H9 (cell line): Measurements from ENCODE around the gene RILP. TPM values are rescaled to one million over a fixed set of nuclear protein-coding genes. Genes with fewer than 3 reads are reported as not detected.
"Not testable (repeated sequence)": the region's sequence is repeated elsewhere in the genome, so short reads cannot be mapped to it uniquely, and the experiment has no call there.

Experiments used
- DNase-seq: peaks from one replicate; pipeline ENCODE4 v3.0.0-alpha.2; 2017
- H2AFZ ChIP-seq: one replicate; pipeline ENCODE4 v1.6.1; 2013; ENCODE audit warnings: mild to moderate bottlenecking, low read length, control low read depth, moderate library complexity
- H2AK5ac ChIP-seq: 2 replicates; pipeline ENCODE4 v1.6.1; 2013; ENCODE audit warnings: low read length, control low read depth, mixed read lengths; ENCODE audit not compliant: insufficient read length
- H2BK120ac ChIP-seq: one replicate; pipeline ENCODE4 v1.6.1; 2013; ENCODE audit warnings: low read depth, mild to moderate bottlenecking, low read length, control low read depth, inconsistent platforms; ENCODE audit not compliant: poor library complexity, severe bottlenecking
- H2BK12ac ChIP-seq: 2 replicates; pipeline ENCODE4 v1.6.1; 2013; ENCODE audit warnings: low read length, control low read depth, mixed read lengths, low read depth; ENCODE audit not compliant: insufficient read length
- H2BK15ac ChIP-seq: 2 replicates; pipeline ENCODE4 v1.6.1; 2013; ENCODE audit warnings: low read depth, low read length, control low read depth
- H2BK20ac ChIP-seq: one replicate; pipeline ENCODE4 v1.6.1; 2013; ENCODE audit warnings: low read depth, mild to moderate bottlenecking, low read length, control low read depth, inconsistent platforms; ENCODE audit not compliant: poor library complexity, severe bottlenecking
- H2BK5ac ChIP-seq: 2 replicates; pipeline ENCODE4 v1.6.1; 2013; ENCODE audit warnings: low read length, control low read depth, mixed read lengths; ENCODE audit not compliant: insufficient read length
- H3K14ac ChIP-seq: 2 replicates; pipeline ENCODE4 v1.6.1; 2013; ENCODE audit warnings: low read length, control low read depth; ENCODE audit not compliant: insufficient read depth
- H3K18ac ChIP-seq: 2 replicates; pipeline ENCODE4 v1.6.1; 2013; ENCODE audit warnings: low read depth, mild to moderate bottlenecking, mixed read lengths, low read length, control low read depth; ENCODE audit not compliant: insufficient read length
- H3K23ac ChIP-seq: 2 replicates; pipeline ENCODE4 v1.6.1; 2013; ENCODE audit warnings: low read length, control low read depth, mixed read lengths, low read depth; ENCODE audit not compliant: insufficient read length
- H3K23me2 ChIP-seq: 2 replicates; pipeline ENCODE4 v1.6.1; 2013; ENCODE audit warnings: low read depth, mild to moderate bottlenecking, mixed read lengths, low read length, control low read depth; ENCODE audit not compliant: insufficient read length, poor library complexity, severe bottlenecking
- H3K27ac ChIP-seq: 2 replicates; pipeline ENCODE4 v1.5.1; 2013; ENCODE audit warnings: low read length, control low read depth, mixed read lengths, low read depth; ENCODE audit not compliant: insufficient read length
- H3K27me3 ChIP-seq: 2 replicates; pipeline ENCODE4 v1.6.1; 2013; ENCODE audit warnings: low read length, control low read depth, inconsistent platforms; ENCODE audit not compliant: insufficient read depth
- H3K4ac ChIP-seq: 2 replicates; pipeline ENCODE4 v1.6.1; 2013; ENCODE audit warnings: low read depth, mild to moderate bottlenecking, control low read depth, inconsistent platforms, low read length, moderate library complexity
- H3K4me1 ChIP-seq: 2 replicates; pipeline ENCODE4 v1.6.1; 2013; ENCODE audit warnings: low read length, control low read depth, inconsistent platforms; ENCODE audit not compliant: insufficient read depth
- H3K4me2 ChIP-seq: 2 replicates; pipeline ENCODE4 v1.6.1; 2013; ENCODE audit warnings: low read length, control low read depth, mixed read lengths; ENCODE audit not compliant: insufficient read length, insufficient read depth
- H3K56ac ChIP-seq: 2 replicates; pipeline ENCODE4 v1.6.1; 2013; ENCODE audit warnings: low read depth, mild to moderate bottlenecking, mixed read lengths, low read length, control low read depth; ENCODE audit not compliant: insufficient read length
- H3K79me1 ChIP-seq: 2 replicates; pipeline ENCODE4 v1.6.1; 2013; ENCODE audit warnings: low read depth, mild to moderate bottlenecking, moderate library complexity, low read length, control low read depth, inconsistent platforms; ENCODE audit not compliant: insufficient read depth, poor library complexity, severe bottlenecking
- H3K79me2 ChIP-seq: 2 replicates; pipeline ENCODE4 v1.6.1; 2013; ENCODE audit warnings: low read length, control low read depth, inconsistent platforms; ENCODE audit not compliant: insufficient read depth
- H3K9ac ChIP-seq: 2 replicates; pipeline ENCODE4 v1.6.1; 2013; ENCODE audit warnings: low read length, control low read depth, mixed read lengths; ENCODE audit not compliant: insufficient read length; ENCODE audit errors: extremely low read depth
- H3K9me3 ChIP-seq: one replicate; pipeline ENCODE4 v1.6.1; 2013; ENCODE audit warnings: low read depth, low read length, inconsistent platforms; ENCODE audit not compliant: control insufficient read depth
- H3T11ph ChIP-seq: one replicate; pipeline ENCODE4 v1.6.1; 2013; ENCODE audit warnings: mild to moderate bottlenecking, low read length, control low read depth, inconsistent platforms
- H4K20me1 ChIP-seq: one replicate; pipeline ENCODE4 v1.6.1; 2013; ENCODE audit not compliant: control insufficient read depth, insufficient read length, insufficient read depth
- H4K5ac ChIP-seq: 2 replicates; pipeline ENCODE4 v1.6.1; 2013; ENCODE audit warnings: low read depth, mild to moderate bottlenecking, mixed read lengths, low read length, control low read depth; ENCODE audit not compliant: insufficient read length
- H4K8ac ChIP-seq: replicated peaks from 2 replicates; pipeline ENCODE4 v1.6.1; 2013; ENCODE audit warnings: low read length, control low read depth, mixed read lengths, low read depth; ENCODE audit not compliant: insufficient read length
- H4K91ac ChIP-seq: 2 replicates; pipeline ENCODE4 v1.6.1; 2013; ENCODE audit warnings: low read depth, mild to moderate bottlenecking, moderate library complexity, mixed read lengths, low read length, control low read depth; ENCODE audit not compliant: insufficient read length
- H3K27ac Mint-ChIP-seq, 3 experiments: 2 replicates in 2 of 3; 3 replicates in 1 of 3; pipeline ENCODE4 v1.8.0; 2020 to 2021; ENCODE audit warnings: mixed read lengths in 3 of 3, mild to moderate bottlenecking in 1 of 3, moderate library complexity in 1 of 3
- H3K27me3 Mint-ChIP-seq: 2 replicates; pipeline ENCODE4 v1.8.0; 2021; ENCODE audit warnings: low read depth, mild to moderate bottlenecking, moderate library complexity, mixed read lengths
- H3K36me3 Mint-ChIP-seq, 3 experiments: 2 replicates in 2 of 3; 3 replicates in 1 of 3; pipeline ENCODE4 v1.8.0; 2020 to 2021; ENCODE audit warnings: low read depth in 3 of 3, mixed read lengths in 3 of 3; ENCODE audit not compliant: insufficient read depth in 1 of 3
- H3K4me1 Mint-ChIP-seq, 2 experiments: 2 replicates each; pipeline ENCODE4 v1.8.0; 2020; ENCODE audit warnings: mixed read lengths in 2 of 2
- H3K4me3 Mint-ChIP-seq, 2 experiments: 2 replicates in 1 of 2; 3 replicates in 1 of 2; pipeline ENCODE4 v1.8.0; 2020 to 2021; ENCODE audit warnings: mild to moderate bottlenecking in 2 of 2, mixed read lengths in 2 of 2, moderate library complexity in 1 of 2
- H3K9me3 Mint-ChIP-seq, 2 experiments: 2 replicates in 1 of 2; 3 replicates in 1 of 2; pipeline ENCODE4 v1.8.0; 2020; ENCODE audit warnings: mild to moderate bottlenecking in 2 of 2, mixed read lengths in 2 of 2, moderate library complexity in 1 of 2
- CTCF ChIP-seq: fragments of 200-600 bp; sonication (generic); conservative IDR thresholded peaks from 3 replicates; pipeline ENCODE4 v1.8.0; 2021; ENCODE audit warnings: antibody characterized with exemption, mild to moderate bottlenecking
- WGBS: extraction: QIAGEN DNeasy Blood & Tissue Kit; methylation state at CpG from one replicate; pipeline ENCODE4 v1.1.7; 2013; ENCODE audit warnings: missing lambda C conversion rate, low lambda C conversion rate, mixed read lengths; ENCODE audit not compliant: insufficient read length; ENCODE audit errors: extremely low coverage; 5-methylcytosine and 5-hydroxymethylcytosine counted together
- total RNA-seq: library from RNA; stranded (reverse); gene quantifications from 2 replicates; pipeline ENCODE4 v1.2.1, GENCODE V29; 2021

Gene RILP
- total RNA-seq, 1 experiment from 2014 or later, result 5.4 TPM

- H3K27me3 ChIP-seq, result no peaks in the 10 kb centered on the region
- H2BK20ac ChIP-seq, result no peak overlapping the region
- H2AFZ ChIP-seq, result no peak overlapping the region
- TF ChIP-seq CTCF, result no peak
- no peak overlapping the region for H3K4ac ChIP-seq
- no peaks in the 10 kb centered on the region for H3K79me2 ChIP-seq
- no peak overlapping the region for H4K8ac ChIP-seq
- H3K14ac ChIP-seq, result no peak overlapping the region
- Mint-ChIP-seq H3K27ac (no peak overlapping the region), H3K27me3 (no peaks in the 10 kb centered on the region), H3K9me3 (no peaks in the 10 kb centered on the region), H3K4me1 (no peaks in the 10 kb centered on the region), H3K4me3 (no peak overlapping the region), H3K36me3 (peaks cover 70 to 97% (median 94%) of the 10 kb centered on the region in 3 experiments)
- H3K27ac ChIP-seq, result no peak overlapping the region
- no peak overlapping the region for H3K56ac ChIP-seq
- no peak overlapping the region for H4K5ac ChIP-seq
- H3K4me1 ChIP-seq, result no peaks in the 10 kb centered on the region
- WGBS, result no CpG with 5 or more reads among the region's 26 CpGs
- H3K18ac ChIP-seq, result no peak overlapping the region
- no peaks in the 10 kb centered on the region for H3K23me2 ChIP-seq
- H3K4me2 ChIP-seq, result no peak overlapping the region
- H2AK5ac ChIP-seq, result no peak overlapping the region
- no peak overlapping the region for H2BK12ac ChIP-seq
- H3K9ac ChIP-seq, result no peak overlapping the region
- no peak overlapping the region for H3T11ph ChIP-seq
- no peaks in the 10 kb centered on the region for H3K79me1 ChIP-seq
- H2BK5ac ChIP-seq, result no peak overlapping the region
- DNase-seq, result no peak
- H2BK15ac ChIP-seq, result no peak overlapping the region
- no peak overlapping the region for H2BK120ac ChIP-seq
- no peak overlapping the region for H3K23ac ChIP-seq
- no peaks in the 10 kb centered on the region for H3K9me3 ChIP-seq
- no peaks in the 10 kb centered on the region for H4K20me1 ChIP-seq
- no peak overlapping the region for H4K91ac ChIP-seq
Measured at GRCh38 chr17:1673041-1673785, 23.5 kb upstream of the RILP start.

GRCh38 chr17:1663934-1664333 lies 14.3 kb upstream of the RILP start:
- H3K27me3 ChIP-seq, H3K27ac ChIP-seq, H3K4me3 Mint-ChIP-seq, DNase-seq, H3K9ac ChIP-seq, H3K9me3 ChIP-seq, H3K9me3 Mint-ChIP-seq, H3K14ac ChIP-seq, H3K56ac ChIP-seq, H4K20me1 ChIP-seq, H4K91ac ChIP-seq, H3K23ac ChIP-seq, H2AFZ ChIP-seq, H3K27ac Mint-ChIP-seq, H3T11ph ChIP-seq, H3K4me1 Mint-ChIP-seq, H3K4ac ChIP-seq, H3K18ac ChIP-seq, H2AK5ac ChIP-seq, H3K4me2 ChIP-seq, H4K8ac ChIP-seq, H2BK12ac ChIP-seq, H2BK20ac ChIP-seq, H3K27me3 Mint-ChIP-seq, H2BK15ac ChIP-seq, H3K23me2 ChIP-seq, H4K5ac ChIP-seq, H3K79me1 ChIP-seq, H2BK120ac ChIP-seq, H3K4me1 ChIP-seq, H2BK5ac ChIP-seq, H3K79me2 ChIP-seq: not testable (repeated sequence)
- H3K36me3 Mint-ChIP-seq, result peaks cover 67 to 94% (median 91%) of the 10 kb centered on the region in 3 experiments
- no CpG with 5 or more reads among the region's 5 CpGs for WGBS
